Ovary (tissue), 9 donors: ENCODE measurements around the gene AQP1. TPM values are rescaled to one million over a fixed set of nuclear protein-coding genes. Genes with fewer than 3 reads are reported as not detected.

Source experiments
- DNase-seq, 5 donors: peaks; one replicate each; pipeline ENCODE4 v3.0.0-alpha.2; 2019 to 2020
- H3K27ac ChIP-seq, 2 donors: fragments of 200-600 bp; one replicate each; pipeline versions ENCODE4 v1.5.1 to v1.8.0; 2019 to 2022
- H3K27me3 ChIP-seq: fragments of 200-600 bp; one replicate; pipeline ENCODE4 v1.8.0; 2022
- H3K36me3 ChIP-seq: fragments of 200-600 bp; sonication (generic); one replicate; pipeline ENCODE4 v1.5.1; 2019
- H3K4me1 ChIP-seq: one replicate; pipeline ENCODE4 v1.8.1; 2013; ENCODE audit warnings: mild to moderate bottlenecking, moderate library complexity; ENCODE audit not compliant: insufficient read depth
- H3K4me3 ChIP-seq: fragments of 200-600 bp; sonication (generic); one replicate; pipeline ENCODE4 v1.5.1; 2017
- H3K9me3 ChIP-seq, 2 donors: fragments of 200-600 bp in 1 of 2; sonication (generic) in 1 of 2; one replicate each; pipeline versions ENCODE4 v1.5.1 to v1.8.1; 2013 to 2019; ENCODE audit warnings: mild to moderate bottlenecking in 1 of 2, moderate library complexity in 1 of 2
- CTCF ChIP-seq, 3 donors: fragments of 450-650 bp in 2 of 3; fragments of 200-600 bp in 1 of 3; IDR thresholded peaks; one replicate each; pipeline versions ENCODE4 v1.5.1 to v1.8.0; 2016 to 2022; ENCODE audit warnings: antibody characterized with exemption in 3 of 3, mild to moderate bottlenecking in 1 of 3
- EP300 ChIP-seq: sonication (generic); formaldehyde crosslinking; IDR thresholded peaks from one replicate; pipeline ENCODE4 v1.6.1; 2017; ENCODE audit warnings: antibody characterized with exemption
- POLR2A ChIP-seq: fragments of 450-650 bp; IDR thresholded peaks from one replicate; pipeline ENCODE4 v1.6.1; 2017; ENCODE audit warnings: antibody characterized with exemption, mild to moderate bottlenecking, moderate library complexity
- WGBS, 3 donors: extraction: QIAGEN DNeasy Blood & Tissue Kit in 1 of 3; methylation state at CpG; one replicate each; pipeline versions ENCODE4 v1.1.5 to v1.1.7; 2013 to 2017; 5-methylcytosine and 5-hydroxymethylcytosine counted together
- intact Hi-C, 4 donors: fragments of 100-400 bp; cut with DNase I; formaldehyde crosslinking; loops; one replicate each; pipeline versions ENCODE4 v1.11.0 to v1.15.1; 2022 to 2023
- polyA plus RNA-seq, 2 donors: library from polyadenylated mRNA; stranded (reverse); fragments of 200-250 nt in 1 of 2; fragments of 350-450 nt in 1 of 2; fragmentation: Illumina TruSeq in 1 of 2; extraction: RNeasy Lipid Tissue Mini Kit (QIAGEN cat#74804) in 1 of 2; gene quantifications; one replicate each; pipeline ENCODE4 v1.2.3, GENCODE V29; 2013 to 2014
- total RNA-seq, 7 donors: library from RNA; depleted of rRNA in 2 of 7; stranded (reverse); fragments of >200 nt in 2 of 7; fragmentation: NEBNext Ultra II Directional in 3 of 7; extraction: Animal tissue kit (Norgen Biotek cat#: 25700) in 3 of 7; gene quantifications; one replicate each; pipeline versions ENCODE4 v1.1.0 to v1.2.4, GENCODE V29; 2016 to 2023
- donor health status: DM: no; HTN: no; CAD: no; lungs with moderate emphysema.
- donor health status: DM: no; HTN: no; CAD: no.
- donor health status: Bipolar disorder and iron deficiency.
- donor health status: DM: yes; HTN: yes; CAD: no.
- donor health status: DM: no; HTN: no; CAD: no.
- donor health status: DM: yes; HTN: yes; CAD: no.

The AQP1 gene
- total and polyA plus RNA-seq, 9 donors: 10.2 to 151 (median 54.4) TPM

- TF ChIP-seq CTCF (IDR thresholded peaks at IDR 0.05): no peak
- no peak for TF ChIP-seq EP300
- no peak for TF ChIP-seq POLR2A
- Histone ChIP-seq H3K36me3 (no peaks in the 10 kb centered on the region), H3K9me3 (no peaks in the 10 kb centered on the region), H3K4me3 (no peak overlapping the region), H3K27ac (no peak overlapping the region), H3K4me1 (peaks cover 6% of the 10 kb centered on the region), H3K27me3 (no peaks in the 10 kb centered on the region)
- intact Hi-C loops: no loop called here
- no peak for DNase-seq
- WGBS, 3 donors: 73 to 75% (median 73%) methylated on average over 3 of the region's 3 CpGs
These were observed 23.9 kb downstream of the AQP1 start for GRCh38 chr7:30935569-30935877.

- no peak for DNase-seq
- peaks cover 4% of the 10 kb centered on the region for H3K4me1 ChIP-seq
- no peaks in the 10 kb centered on the region for H3K9me3 ChIP-seq
- no peak overlapping the region for H3K27ac ChIP-seq
- H3K4me3 ChIP-seq: no peak overlapping the region
- H3K27me3 ChIP-seq: no peaks in the 10 kb centered on the region
- H3K36me3 ChIP-seq: no peaks in the 10 kb centered on the region
- TF ChIP-seq CTCF (IDR thresholded peaks at IDR 0.05) (no peak), EP300 (no peak), POLR2A (no peak)
- intact Hi-C loops: no loop called here
These were observed 25.1 kb downstream of the AQP1 start for GRCh38 chr7:30936650-30937245.

GRCh38 chr7:30937416-30937815, 25.8 kb downstream of the AQP1 start:
- Histone ChIP-seq H3K4me3 (no peak overlapping the region), H3K27me3 (no peaks in the 10 kb centered on the region), H3K36me3 (no peaks in the 10 kb centered on the region), H3K4me1 (peaks cover 4% of the 10 kb centered on the region), H3K9me3 (no peaks in the 10 kb centered on the region), H3K27ac (no peak overlapping the region)
- TF ChIP-seq CTCF (IDR thresholded peaks at IDR 0.05): no peak
- TF ChIP-seq POLR2A: no peak
- no peak for TF ChIP-seq EP300
- intact Hi-C loops: no loop called here
- 35 to 58% (median 54%) methylated on average over 3 of the region's 3 CpGs for WGBS, 3 donors
- DNase-seq: no peak

GRCh38 chr7:30938435-30939316, 27.0 kb downstream of the AQP1 start:
- Histone ChIP-seq H3K4me1 (peaks cover 4% of the 10 kb centered on the region), H3K27me3 (no peaks in the 10 kb centered on the region), H3K9me3 (no peaks in the 10 kb centered on the region), H3K27ac (no peak overlapping the region), H3K36me3 (no peaks in the 10 kb centered on the region), H3K4me3 (no peak overlapping the region)
- 8 to 11% (median 9%) methylated on average over 21 to 25 of the region's 25 CpGs for WGBS, 3 donors
- peak; percentile 67 to 76 (median 67) for TF ChIP-seq CTCF (IDR thresholded peaks at IDR 0.05)
- TF ChIP-seq POLR2A: no peak
- DNase-seq: peak; percentile 67 to 85 (median 78)
- intact Hi-C loops: no loop called here
